ENCODE data around the gene PGS1. TPM values are rescaled to one million over a fixed set of nuclear protein-coding genes. Genes with fewer than 3 reads are reported as not detected.

Gene PGS1, protein sequence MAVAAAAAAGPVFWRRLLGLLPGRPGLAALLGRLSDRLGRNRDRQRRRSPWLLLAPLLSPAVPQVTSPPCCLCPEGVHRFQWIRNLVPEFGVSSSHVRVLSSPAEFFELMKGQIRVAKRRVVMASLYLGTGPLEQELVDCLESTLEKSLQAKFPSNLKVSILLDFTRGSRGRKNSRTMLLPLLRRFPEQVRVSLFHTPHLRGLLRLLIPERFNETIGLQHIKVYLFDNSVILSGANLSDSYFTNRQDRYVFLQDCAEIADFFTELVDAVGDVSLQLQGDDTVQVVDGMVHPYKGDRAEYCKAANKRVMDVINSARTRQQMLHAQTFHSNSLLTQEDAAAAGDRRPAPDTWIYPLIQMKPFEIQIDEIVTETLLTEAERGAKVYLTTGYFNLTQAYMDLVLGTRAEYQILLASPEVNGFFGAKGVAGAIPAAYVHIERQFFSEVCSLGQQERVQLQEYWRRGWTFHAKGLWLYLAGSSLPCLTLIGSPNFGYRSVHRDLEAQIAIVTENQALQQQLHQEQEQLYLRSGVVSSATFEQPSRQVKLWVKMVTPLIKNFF
- total RNA-seq (2022; extraction: Qiagen RNA extraction), result 21.0 to 26.4 TPM (median 22.8 TPM) in 5 replicates

DNA sequence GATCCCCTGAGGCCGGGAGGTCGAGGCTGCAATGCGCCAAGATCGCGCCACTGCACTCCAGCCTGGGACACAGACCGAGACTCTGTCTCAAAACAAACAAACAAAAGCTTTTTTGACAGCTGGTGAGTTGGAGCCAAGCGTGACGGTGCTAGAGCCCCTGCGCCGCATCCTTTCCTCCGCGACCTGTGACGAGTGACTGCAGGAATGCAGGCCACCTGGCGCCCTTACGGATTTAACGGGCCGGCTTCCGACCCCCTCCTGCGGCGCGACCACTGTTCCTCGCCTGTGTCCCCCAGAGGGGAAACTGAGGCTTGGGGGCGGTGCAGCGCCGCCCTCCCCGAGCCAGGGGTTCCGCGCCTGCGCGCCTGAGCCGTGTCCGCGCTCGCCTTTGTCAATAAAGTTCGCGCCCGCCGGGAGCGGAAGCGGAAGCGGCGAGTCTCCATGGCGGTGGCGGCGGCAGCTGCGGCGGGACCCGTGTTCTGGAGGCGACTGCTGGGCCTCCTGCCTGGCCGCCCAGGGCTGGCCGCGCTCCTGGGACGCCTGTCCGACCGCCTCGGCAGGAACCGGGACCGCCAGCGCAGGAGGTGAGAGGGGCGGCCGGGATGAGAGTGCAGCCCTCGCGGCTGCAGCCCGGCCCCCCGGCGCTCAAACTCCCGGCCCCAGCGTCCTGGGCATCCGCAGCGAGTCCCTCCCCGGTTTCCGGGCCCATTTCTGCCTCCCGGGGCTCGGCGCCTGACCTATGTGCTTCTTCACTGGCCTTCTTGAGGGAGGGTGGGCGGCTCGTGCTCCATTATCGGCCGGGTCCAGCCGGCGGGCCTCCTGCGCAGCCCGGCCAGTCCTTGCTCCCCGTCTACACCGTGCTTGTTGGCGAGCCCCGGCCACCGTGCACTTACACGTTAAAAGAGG lies at the start of gene PGS1:
TSS of gene PGS1 (plus strand) at position 425 of the 906 bp plus-strand sequence. CDS start at position 442, 17 bp downstream.

GRCh38 chr17:78359997-78360370 lies 18.5 kb upstream of the PGS1 start, which contains the start of gene SOCS3:
SOCS3 (minus strand) TSS chr17:78360077; CDS start chr17:78359095, 982 bp downstream.

Other genes starting within 250 kb of the PGS1 start
- 8.3 to 12.5 TPM (median 10.2 TPM) in 5 replicates for gene TMC6, start 249.9 kb upstream of the PGS1 start, total RNA-seq (2022; extraction: Qiagen RNA extraction)
- 0.17 to 0.51 TPM (median 0.22 TPM) in 5 replicates for gene TMC8, start 247.9 kb upstream of the PGS1 start, total RNA-seq (2022; extraction: Qiagen RNA extraction)
- gene C17orf99, start 232.3 kb upstream of the PGS1 start, total RNA-seq (2022; extraction: Qiagen RNA extraction), result not detected in 5 replicates
- gene SYNGR2, start 210.1 kb upstream of the PGS1 start, total RNA-seq (2022; extraction: Qiagen RNA extraction), result 129 to 201 TPM (median 183 TPM) in 5 replicates
- 228 to 274 TPM (median 238 TPM) in 5 replicates for gene TK1, start 191.6 kb upstream of the PGS1 start, total RNA-seq (2022; extraction: Qiagen RNA extraction)
- gene AFMID, start 191.3 kb upstream of the PGS1 start, total RNA-seq (2022; extraction: Qiagen RNA extraction), result 37.6 to 50.4 TPM (median 39.4 TPM) in 5 replicates
- gene BIRC5, start 164.4 kb upstream of the PGS1 start, total RNA-seq (2022; extraction: Qiagen RNA extraction), result 95.0 to 106 TPM (median 105 TPM) in 5 replicates
- not detected in 5 replicates for gene TMEM235, start 147.0 kb upstream of the PGS1 start, total RNA-seq (2022; extraction: Qiagen RNA extraction)
- 30.9 to 36.8 TPM (median 33.0 TPM) in 5 replicates for gene SOCS3, start 18.6 kb upstream of the PGS1 start, total RNA-seq (2022; extraction: Qiagen RNA extraction)
- gene DNAH17, start 198.7 kb downstream of the PGS1 start, total RNA-seq (2022; extraction: Qiagen RNA extraction), result 1.0 to 1.8 TPM (median 1.3 TPM) in 5 replicates